Right ventricle myocardium inferior (tissue), 1 donor: Measurements from ENCODE around the gene CXCR3. TPM values are rescaled to one million over a fixed set of nuclear protein-coding genes. Genes with fewer than 3 reads are reported as not detected.
"Not testable (repeated sequence)": the region's sequence is repeated elsewhere in the genome, so short reads cannot be mapped to it uniquely, and the experiment has no call there.

Experiments
- ATAC-seq: fragments of 200-7000 bp; cut with Tn5 transposase; one replicate; pipeline ENCODE4 v1.9.1; 2020; ENCODE audit warnings: mild to moderate bottlenecking, moderate library complexity
- DNase-seq: peaks from one replicate; pipeline ENCODE4 v3.0.0; 2021; ENCODE audit errors: missing footprints
- intact Hi-C: fragments of 100-400 bp; cut with DNase I; formaldehyde crosslinking; loops from one replicate; pipeline ENCODE4 v1.11.0; 2022
- total RNA-seq: library from RNA; stranded (reverse); fragmentation: NEBNext Ultra II Directional; extraction: Animal tissue kit (Norgen Biotek cat#: 25700); gene quantifications from one replicate; pipeline ENCODE4 v1.2.1, GENCODE V29; 2021
- donor health status: DM: no; HTN: yes; CAD: no; lungs with severe emphysema.

The CXCR3 gene
- total RNA-seq, 1 donor from 2014 or later: 0.32 TPM

DNA sequence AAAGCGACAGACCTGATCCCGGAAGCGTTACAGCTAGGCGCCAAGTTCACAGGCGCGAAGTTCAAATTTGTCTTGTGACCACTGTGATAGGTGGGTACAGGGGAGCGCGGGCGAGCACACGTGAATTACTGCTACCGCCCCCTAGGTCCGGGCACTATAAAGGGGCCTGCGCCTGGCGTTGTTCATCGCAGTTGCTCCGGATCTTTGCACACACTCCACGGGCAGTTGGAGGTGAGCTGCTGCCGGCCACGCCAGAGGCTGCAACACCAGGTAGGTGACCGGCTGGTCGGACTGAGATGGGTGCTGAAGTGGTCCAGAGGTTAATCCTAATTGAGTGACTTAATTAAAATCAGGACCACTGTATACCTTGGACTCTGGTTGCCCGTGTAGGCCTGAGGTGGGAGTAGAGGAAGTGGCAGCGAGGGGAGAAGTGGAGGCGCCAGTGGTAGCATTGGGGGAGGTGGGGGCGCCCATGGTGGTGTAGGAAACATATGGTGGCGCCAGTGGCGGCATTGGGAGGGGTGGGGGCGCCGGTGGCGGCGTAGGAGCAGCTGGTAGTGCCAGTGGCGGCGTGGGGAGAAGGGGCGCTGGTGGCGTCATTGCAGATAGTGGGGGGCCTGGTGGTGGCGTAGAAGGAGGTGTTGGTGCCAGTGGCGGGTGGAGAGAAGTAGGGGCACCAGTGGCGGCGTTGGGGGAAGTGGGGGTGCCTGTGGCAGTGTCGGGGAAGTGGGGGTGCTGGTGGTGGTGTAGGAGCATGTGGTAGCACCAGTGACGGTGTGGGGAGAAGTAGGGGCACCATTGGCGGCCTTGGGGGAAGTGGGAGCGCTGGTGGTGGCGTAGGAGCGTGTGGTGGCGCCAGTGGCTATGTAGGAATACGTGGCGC is 39.8 kb downstream of the CXCR3 start, which contains the start of gene GCNA:
Gene GCNA, plus strand, starts transcription at position 185 of the 883 bp plus-strand sequence. CDS start 2,385 bp downstream, outside the sequence.
- DNase-seq: no peak
- intact Hi-C loops: loop anchor here (5.0 kb wide), 1 partner anchor 74 kb away; no protein-coding TSS in a partner anchor
- ATAC-seq: no peak

DNA sequence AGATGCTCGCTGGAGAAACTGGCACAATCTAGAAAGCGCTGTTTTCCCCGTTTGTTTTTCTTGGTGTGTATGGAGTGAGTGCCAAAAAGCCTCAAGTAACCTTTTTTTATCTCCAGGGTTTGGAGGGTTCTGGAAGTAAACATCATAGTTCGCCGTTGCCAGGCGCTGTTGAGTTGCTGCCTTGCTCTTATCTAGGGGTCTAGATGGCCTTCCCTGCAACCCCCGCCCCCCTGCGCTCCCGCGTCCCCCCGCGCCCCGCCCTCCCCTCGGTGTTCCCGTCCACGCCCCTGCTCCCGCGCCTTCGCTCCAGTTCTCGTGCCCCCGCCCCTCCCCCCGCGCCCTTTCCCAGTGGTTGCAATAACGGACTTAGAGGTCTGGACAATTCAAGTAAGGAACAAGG is 40.6 kb downstream of the CXCR3 start:
- ATAC-seq (peak; percentile 68), DNase-seq (no peak)
- intact Hi-C loops: loop anchor here (5.0 kb wide), 1 partner anchor 75 kb away; no protein-coding TSS in a partner anchor

DNA sequence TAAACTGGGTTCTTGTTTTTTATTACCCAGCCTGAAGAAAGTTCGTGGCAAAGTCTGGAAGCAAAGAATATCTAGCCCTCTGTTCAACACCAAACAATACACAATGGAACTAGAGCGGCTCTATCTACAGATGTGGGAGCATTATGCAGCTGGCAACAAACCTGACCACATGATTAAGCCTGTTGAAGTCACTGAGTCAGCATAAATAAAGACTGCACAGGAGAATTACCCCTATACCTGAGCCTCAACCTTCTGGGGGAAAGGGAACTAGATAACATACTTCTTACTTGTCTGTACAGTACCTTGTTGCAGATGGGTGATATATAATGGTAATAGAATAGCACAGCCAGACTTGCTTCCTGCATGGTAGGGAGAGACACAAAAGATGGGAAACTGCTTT is 44.7 kb downstream of the CXCR3 start:
- intact Hi-C loops: no loop called here
- no peak for ATAC-seq

DNA sequence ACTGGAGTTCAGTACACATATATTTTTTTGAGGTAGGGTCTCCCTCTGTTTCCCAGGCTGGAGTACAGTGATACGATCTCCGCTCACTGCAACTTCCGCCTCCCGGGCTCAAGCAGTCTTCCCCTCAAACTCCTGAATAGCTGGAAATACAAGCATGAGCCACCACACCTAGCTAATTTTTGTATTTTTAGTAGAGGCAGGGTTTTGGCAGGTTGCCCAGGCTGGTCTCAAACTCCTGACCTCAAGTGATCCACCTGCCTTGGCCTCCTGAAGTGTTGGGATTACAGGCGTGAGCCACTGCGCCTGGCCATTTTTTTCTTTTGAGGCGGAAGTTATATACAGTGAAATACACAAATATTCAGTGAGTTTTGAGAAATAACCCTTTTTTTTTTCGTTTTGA is 46.9 kb downstream of the CXCR3 start:
- intact Hi-C loops, ATAC-seq, DNase-seq: not testable (repeated sequence)

More for the DNA sequence above, 44.7 kb downstream of the CXCR3 start:
- DNase-seq: no peak

Other genes with a start within 250 kb of the CXCR3 start
- gene OGT, start 85.4 kb downstream of the CXCR3 start, total RNA-seq: 78.6 TPM
- 1.7 TPM for gene GCNA, start 40.1 kb downstream of the CXCR3 start, total RNA-seq
- not detected for gene CXorf49, start 99.8 kb upstream of the CXCR3 start, total RNA-seq
- not detected for gene CXorf49B, start 144.8 kb upstream of the CXCR3 start, total RNA-seq